HCT116 (cell line): ENCODE data around the gene HOXB2.

ENCODE experiments used
- POLR2A ChIP-seq: IDR thresholded peaks from 2 replicates; pipeline ENCODE4 v1.7.0; 2011; ENCODE audit warnings: borderline replicate concordance; ENCODE audit not compliant: insufficient read depth, insufficient read length; ENCODE audit errors: extremely low read depth
- POLR2AphosphoS5 ChIP-seq: IDR thresholded peaks from 2 replicates; pipeline ENCODE4 v1.6.1; 2011; ENCODE audit warnings: mild to moderate bottlenecking, low read depth, low read length, moderate library complexity
- TF ChIP-seq, protein P1 (sequence below), 3 experiments: fragments of 200-600 bp in 1 of 3; sonication (generic) in 1 of 3; IDR thresholded peaks in 2 of 3; conservative IDR thresholded peaks in 1 of 3; 2 replicates each; pipeline ENCODE4 v1.5.1; 2012 to 2017; ENCODE audit warnings: low read depth in 2 of 3, low read length in 2 of 3, antibody characterized with exemption in 1 of 3, borderline replicate concordance in 1 of 3, control low read depth in 1 of 3, mild to moderate bottlenecking in 1 of 3, mixed read lengths in 1 of 3, mixed run types in 1 of 3, moderate library complexity in 1 of 3; ENCODE audit not compliant: insufficient read depth in 1 of 3
- TF ChIP-seq, protein P2 (sequence below): IDR thresholded peaks from 2 replicates; pipeline ENCODE4 v1.6.1; 2012

DNA sequence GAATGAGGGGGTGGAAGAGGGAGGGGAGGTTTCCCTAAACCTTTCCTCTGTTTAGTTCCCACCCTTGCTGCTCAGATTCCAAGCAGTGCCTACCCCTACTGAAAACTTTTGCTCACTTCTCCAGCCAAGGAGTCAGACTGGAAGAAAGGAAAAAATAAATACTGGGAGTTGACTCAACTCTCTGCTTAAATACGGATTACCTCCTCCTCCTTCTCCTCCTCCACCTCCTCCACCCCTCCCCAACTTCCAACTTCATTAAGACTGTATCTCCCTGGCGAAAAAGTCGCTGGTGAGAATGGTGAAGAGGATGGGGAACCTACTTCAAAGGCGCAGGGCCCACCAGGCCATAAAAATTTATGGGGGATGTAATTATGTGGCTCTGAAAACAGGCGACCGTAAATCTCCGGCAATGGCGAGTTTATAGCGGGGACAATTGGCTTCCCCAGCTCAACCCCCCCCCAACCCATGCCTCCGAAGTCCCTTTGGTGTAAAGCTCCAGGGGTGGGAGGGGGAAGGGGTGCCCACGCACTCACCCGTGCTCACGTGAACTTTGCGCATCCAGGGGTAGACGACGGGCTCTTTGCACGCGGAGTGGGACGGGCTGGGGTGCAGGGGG lies 32.5 kb upstream of the HOXB2 start:
- TF ChIP-seq, protein P1, sequence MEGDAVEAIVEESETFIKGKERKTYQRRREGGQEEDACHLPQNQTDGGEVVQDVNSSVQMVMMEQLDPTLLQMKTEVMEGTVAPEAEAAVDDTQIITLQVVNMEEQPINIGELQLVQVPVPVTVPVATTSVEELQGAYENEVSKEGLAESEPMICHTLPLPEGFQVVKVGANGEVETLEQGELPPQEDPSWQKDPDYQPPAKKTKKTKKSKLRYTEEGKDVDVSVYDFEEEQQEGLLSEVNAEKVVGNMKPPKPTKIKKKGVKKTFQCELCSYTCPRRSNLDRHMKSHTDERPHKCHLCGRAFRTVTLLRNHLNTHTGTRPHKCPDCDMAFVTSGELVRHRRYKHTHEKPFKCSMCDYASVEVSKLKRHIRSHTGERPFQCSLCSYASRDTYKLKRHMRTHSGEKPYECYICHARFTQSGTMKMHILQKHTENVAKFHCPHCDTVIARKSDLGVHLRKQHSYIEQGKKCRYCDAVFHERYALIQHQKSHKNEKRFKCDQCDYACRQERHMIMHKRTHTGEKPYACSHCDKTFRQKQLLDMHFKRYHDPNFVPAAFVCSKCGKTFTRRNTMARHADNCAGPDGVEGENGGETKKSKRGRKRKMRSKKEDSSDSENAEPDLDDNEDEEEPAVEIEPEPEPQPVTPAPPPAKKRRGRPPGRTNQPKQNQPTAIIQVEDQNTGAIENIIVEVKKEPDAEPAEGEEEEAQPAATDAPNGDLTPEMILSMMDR (IDR thresholded peaks at IDR 0.05 in 2 of 3, conservative IDR thresholded peaks at IDR 0.05 in 1 of 3; ENCODE audit: borderline replicate concordance in 1 of 3, insufficient read depth in 1 of 3, low read depth in 2 of 3, low read length in 2 of 3), result no peak
- TF ChIP-seq POLR2A (no peak), POLR2AphosphoS5 (no peak)
- TF ChIP-seq, protein P2, sequence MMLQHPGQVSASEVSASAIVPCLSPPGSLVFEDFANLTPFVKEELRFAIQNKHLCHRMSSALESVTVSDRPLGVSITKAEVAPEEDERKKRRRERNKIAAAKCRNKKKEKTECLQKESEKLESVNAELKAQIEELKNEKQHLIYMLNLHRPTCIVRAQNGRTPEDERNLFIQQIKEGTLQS, result no peak
